A549 treated with ZK216348 at 1 μM for 4 hours (cell line): ENCODE results near the gene GRIK3. TPM values are rescaled to one million over a fixed set of nuclear protein-coding genes. Genes with fewer than 3 reads are reported as not detected.

Experiments used
- total RNA-seq: library from RNA; stranded (reverse); fragments of 200-300 nt; extraction: Qiagen RNA extraction; gene quantifications from 5 replicates; pipeline ENCODE4 v1.2.3, GENCODE V29; 2022; ENCODE audit warnings: low read depth

The GRIK3 gene
- not detected in 5 replicates for total RNA-seq

GRCh38 chr1:37034121-37035013 lies at the start of gene GRIK3:
Gene GRIK3 (minus strand): TSS chr1:37034515. CDS start chr1:37034108, 407 bp downstream.

